Vagina (tissue), 2 donors: ENCODE measurements around the gene CHD9NB. TPM values are rescaled to one million over a fixed set of nuclear protein-coding genes. Genes with fewer than 3 reads are reported as not detected.
"Not testable (repeated sequence)": the region's sequence is repeated elsewhere in the genome, so short reads cannot be mapped to it uniquely, and the experiment has no call there.

Source experiments
- DNase-seq, 2 donors: peaks; one replicate each; pipeline ENCODE4 v3.0.0-alpha.2; 2017; ENCODE audit errors: extremely low spot score in 2 of 2
- H3K27ac ChIP-seq: fragments of 200-600 bp; sonication (generic); one replicate; pipeline ENCODE4 v1.5.1; 2019
- H3K27me3 ChIP-seq: fragments of 200-600 bp; sonication (generic); one replicate; pipeline ENCODE4 v1.5.1; 2019
- H3K36me3 ChIP-seq, 2 donors: fragments of 200-600 bp; sonication (generic); one replicate each; pipeline ENCODE4 v1.5.1; 2017 to 2019
- H3K4me1 ChIP-seq: fragments of 200-600 bp; sonication (generic); one replicate; pipeline ENCODE4 v1.5.1; 2019
- H3K4me3 ChIP-seq, 2 donors: fragments of 200-600 bp; sonication (generic); 1 replicate in 1 of 2; 2 replicates in 1 of 2; pipeline ENCODE4 v1.5.1; 2016 to 2019
- H3K9me3 ChIP-seq: fragments of 200-600 bp; sonication (generic); one replicate; pipeline ENCODE4 v1.5.1; 2019
- POLR2A ChIP-seq, 2 donors: fragments of 450-650 bp; IDR thresholded peaks; one replicate each; pipeline ENCODE4 v1.6.1; 2017; ENCODE audit warnings: antibody characterized with exemption in 2 of 2, mild to moderate bottlenecking in 2 of 2, moderate library complexity in 2 of 2
- POLR2AphosphoS5 ChIP-seq, 2 donors: sonication (generic); formaldehyde crosslinking; IDR thresholded peaks; one replicate each; pipeline ENCODE4 v1.9.0; 2017; ENCODE audit warnings: antibody characterized with exemption in 2 of 2, mild to moderate bottlenecking in 2 of 2, low read depth in 1 of 2; ENCODE audit not compliant: insufficient read depth in 1 of 2
- intact Hi-C: fragments of 100-400 bp; cut with DNase I; formaldehyde crosslinking; loops from one replicate; pipeline ENCODE4 v1.15.1; 2023
- total RNA-seq: library from RNA; depleted of rRNA; stranded (reverse); fragments of >200 nt; gene quantifications from one replicate; pipeline ENCODE4 v1.2.3, GENCODE V29; 2016
- TF ChIP-seq, protein P1 (sequence below), 3 experiments: fragments of 450-650 bp in 2 of 3; fragments of 200-600 bp in 1 of 3; sonication (generic) in 1 of 3; IDR thresholded peaks; one replicate each; pipeline ENCODE4 v1.5.1; 2017 to 2019; ENCODE audit warnings: antibody characterized with exemption in 3 of 3, mild to moderate bottlenecking in 2 of 3, moderate library complexity in 2 of 3

Gene CHD9NB
- total RNA-seq, 1 donor from 2014 or later, result not detected

DNA sequence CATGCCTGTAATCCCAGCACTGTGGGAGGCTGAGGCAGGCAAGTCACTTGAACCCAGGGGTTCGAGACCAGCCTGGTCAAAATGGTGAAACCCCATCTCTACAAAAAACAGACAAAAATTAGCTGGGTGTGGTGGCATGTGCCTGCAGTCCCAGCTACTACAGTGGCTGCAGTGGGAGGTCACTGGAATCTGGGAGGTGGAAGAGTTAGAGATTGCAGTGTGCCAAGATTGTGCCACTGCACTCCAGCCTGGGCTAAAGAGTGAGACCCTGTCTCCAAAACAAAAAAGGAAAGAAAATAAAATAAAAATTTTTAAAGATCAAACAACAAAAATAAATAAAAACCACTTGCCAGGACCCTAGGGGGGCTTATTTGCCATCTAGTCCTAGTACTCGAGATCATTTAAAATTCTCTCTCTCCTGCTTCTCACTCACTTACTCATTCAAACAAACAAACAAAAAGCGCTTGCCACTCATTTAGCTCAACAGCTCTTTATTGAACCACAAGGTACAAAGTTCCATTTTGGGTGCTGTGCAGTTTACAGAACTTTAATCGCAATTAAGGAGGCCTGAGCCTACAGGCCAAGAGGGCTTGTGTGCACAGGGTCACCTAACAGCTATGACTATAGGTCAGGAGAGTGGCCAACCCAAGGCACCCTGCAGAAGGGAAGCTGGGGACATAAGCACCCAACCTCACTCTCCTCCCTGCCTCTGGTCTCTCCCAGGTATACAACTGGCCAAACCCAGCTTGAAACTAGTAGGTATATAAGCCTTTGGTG is 4.4 kb downstream of the CHD9NB start:
- DNase-seq, result no peak
- peaks cover 28% of the 10 kb centered on the region for H3K4me1 ChIP-seq
- TF ChIP-seq POLR2A (IDR thresholded peaks at IDR 0.05) (no peak), POLR2AphosphoS5 (IDR thresholded peaks at IDR 0.05; ENCODE audit: insufficient read depth in 1 of 2, low read depth in 1 of 2) (no peak)
- TF ChIP-seq, protein P1, sequence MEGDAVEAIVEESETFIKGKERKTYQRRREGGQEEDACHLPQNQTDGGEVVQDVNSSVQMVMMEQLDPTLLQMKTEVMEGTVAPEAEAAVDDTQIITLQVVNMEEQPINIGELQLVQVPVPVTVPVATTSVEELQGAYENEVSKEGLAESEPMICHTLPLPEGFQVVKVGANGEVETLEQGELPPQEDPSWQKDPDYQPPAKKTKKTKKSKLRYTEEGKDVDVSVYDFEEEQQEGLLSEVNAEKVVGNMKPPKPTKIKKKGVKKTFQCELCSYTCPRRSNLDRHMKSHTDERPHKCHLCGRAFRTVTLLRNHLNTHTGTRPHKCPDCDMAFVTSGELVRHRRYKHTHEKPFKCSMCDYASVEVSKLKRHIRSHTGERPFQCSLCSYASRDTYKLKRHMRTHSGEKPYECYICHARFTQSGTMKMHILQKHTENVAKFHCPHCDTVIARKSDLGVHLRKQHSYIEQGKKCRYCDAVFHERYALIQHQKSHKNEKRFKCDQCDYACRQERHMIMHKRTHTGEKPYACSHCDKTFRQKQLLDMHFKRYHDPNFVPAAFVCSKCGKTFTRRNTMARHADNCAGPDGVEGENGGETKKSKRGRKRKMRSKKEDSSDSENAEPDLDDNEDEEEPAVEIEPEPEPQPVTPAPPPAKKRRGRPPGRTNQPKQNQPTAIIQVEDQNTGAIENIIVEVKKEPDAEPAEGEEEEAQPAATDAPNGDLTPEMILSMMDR (IDR thresholded peaks at IDR 0.05), result no peak

DNA sequence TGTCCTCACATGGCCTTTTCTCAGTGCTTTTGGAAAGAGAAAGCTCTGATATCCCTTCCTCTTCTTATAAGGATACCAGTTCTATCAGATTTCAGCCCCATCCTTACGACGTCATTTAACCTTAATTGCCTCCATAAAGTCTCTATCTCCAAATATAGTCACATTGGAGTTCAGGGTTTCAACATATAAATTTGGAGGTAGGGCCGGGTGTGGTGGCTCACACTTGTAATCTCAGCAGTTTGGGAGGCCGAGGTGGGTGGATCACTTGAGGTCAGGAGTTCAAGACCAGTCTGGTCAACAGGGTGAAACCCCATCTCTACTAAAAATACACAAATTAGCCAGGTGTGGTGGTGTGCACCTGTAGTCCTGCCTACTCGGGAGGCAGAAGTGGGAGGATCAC is 5.2 kb downstream of the CHD9NB start:
- H3K4me3 ChIP-seq, H3K27ac ChIP-seq, DNase-seq, H3K27me3 ChIP-seq, H3K9me3 ChIP-seq, H3K36me3 ChIP-seq, intact Hi-C loops: not testable (repeated sequence)
- H3K4me1 ChIP-seq, result peaks cover 33% of the 10 kb centered on the region

More for the DNA sequence above, 4.4 kb downstream of the CHD9NB start:
- no peaks in the 10 kb centered on the region for H3K36me3 ChIP-seq
- H3K4me3 ChIP-seq, result no peak overlapping the region
- intact Hi-C loops, result no loop called here
- H3K27ac ChIP-seq, result no peak overlapping the region
- H3K27me3 ChIP-seq, result no peaks in the 10 kb centered on the region
- no peaks in the 10 kb centered on the region for H3K9me3 ChIP-seq

DNA sequence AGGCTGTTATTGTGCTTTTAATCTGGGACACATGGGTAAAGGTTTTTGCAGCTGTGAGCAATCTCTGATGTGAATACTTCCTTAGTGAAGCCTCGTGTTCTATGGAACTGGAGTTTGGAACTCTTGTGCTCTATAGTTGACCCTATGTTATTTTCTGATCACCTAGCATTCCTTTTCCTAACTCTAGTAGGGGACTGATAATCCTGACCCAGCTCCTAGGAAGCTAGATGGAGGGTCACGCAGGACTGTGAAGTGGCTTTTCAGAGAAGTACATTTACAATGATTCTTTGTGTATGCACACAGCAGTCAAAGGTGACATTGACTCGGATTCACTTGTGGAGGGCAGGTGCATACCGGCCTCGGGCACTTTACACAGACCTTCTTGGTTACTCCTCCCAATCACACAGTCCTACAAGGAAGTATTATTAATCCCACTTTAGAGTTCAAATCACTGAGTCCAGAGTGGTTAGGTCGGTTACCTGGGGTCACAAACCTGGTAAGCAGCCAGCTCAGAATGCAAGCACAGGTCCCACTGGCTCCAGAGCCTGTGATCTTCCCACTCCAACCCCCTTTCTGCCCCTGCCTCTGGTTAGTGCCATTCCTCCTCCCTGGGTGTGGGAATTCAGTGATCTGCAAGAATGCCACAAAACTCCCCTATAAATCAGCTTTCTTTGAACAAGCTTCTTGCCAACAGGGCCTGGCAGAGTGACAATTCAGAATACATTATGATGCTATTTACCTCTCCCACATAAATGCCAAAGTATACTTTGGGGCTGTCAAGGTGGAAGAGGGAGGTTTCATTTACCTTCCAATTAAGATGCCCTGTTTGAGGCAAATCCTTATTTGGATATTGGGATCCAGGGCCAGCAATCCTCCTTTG is 7.1 kb downstream of the CHD9NB start:
- no peak for DNase-seq
- H3K4me1 ChIP-seq, result peaks cover 44% of the 10 kb centered on the region
- no peaks in the 10 kb centered on the region for H3K27me3 ChIP-seq
- TF ChIP-seq POLR2AphosphoS5 (IDR thresholded peaks at IDR 0.05; ENCODE audit: insufficient read depth in 1 of 2, low read depth in 1 of 2) (no peak), POLR2A (IDR thresholded peaks at IDR 0.05) (no peak)
- TF ChIP-seq, protein P1 (IDR thresholded peaks at IDR 0.05), result no peak
- no peaks in the 10 kb centered on the region for H3K36me3 ChIP-seq
- H3K4me3 ChIP-seq, result no peak overlapping the region
- intact Hi-C loops, result no loop called here
- peak overlapping the region; percentile 4 for H3K27ac ChIP-seq
- H3K9me3 ChIP-seq, result no peaks in the 10 kb centered on the region

DNA sequence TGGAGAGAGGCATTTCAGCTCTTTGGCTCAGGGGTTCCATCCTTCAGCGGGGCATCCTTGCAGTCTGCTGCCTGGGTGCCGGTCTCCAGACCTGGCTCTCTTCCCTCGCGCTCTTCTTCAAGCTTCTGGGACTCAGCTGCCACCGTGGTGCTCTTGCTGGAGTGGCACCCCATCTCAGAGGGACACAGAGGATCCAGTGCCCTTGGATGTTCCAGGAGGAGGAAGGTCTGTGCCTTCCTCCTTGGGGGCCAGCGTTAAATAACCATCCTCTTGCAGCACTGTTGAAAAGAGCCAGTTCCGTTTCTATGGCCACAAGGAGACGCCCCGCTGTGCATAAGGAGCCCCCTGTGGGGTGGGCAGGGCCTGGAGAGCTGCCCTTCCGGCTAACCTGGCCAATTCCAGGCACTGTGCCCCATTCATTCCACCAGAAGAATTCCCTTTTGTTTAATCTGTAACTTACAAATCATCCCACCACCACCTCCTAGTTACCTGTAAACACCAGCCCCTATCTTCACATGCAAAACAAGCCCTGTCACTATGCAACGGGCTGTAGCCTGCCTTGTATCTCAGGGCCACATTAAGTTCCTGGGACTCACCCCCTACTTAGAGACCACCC is 8.6 kb downstream of the CHD9NB start:
- Histone ChIP-seq H3K4me3 (peak overlapping the region in 1 of 2 donors; percentile 31), H3K27me3 (no peaks in the 10 kb centered on the region), H3K27ac (peak overlapping the region; percentile 80), H3K9me3 (no peaks in the 10 kb centered on the region), H3K4me1 (peaks cover 44% of the 10 kb centered on the region), H3K36me3 (no peaks in the 10 kb centered on the region)
- TF ChIP-seq, protein P1 (IDR thresholded peaks at IDR 0.05), result no peak
- TF ChIP-seq POLR2AphosphoS5 (IDR thresholded peaks at IDR 0.05; ENCODE audit: insufficient read depth in 1 of 2, low read depth in 1 of 2) (no peak), POLR2A (IDR thresholded peaks at IDR 0.05) (no peak)
- no peak for DNase-seq
- intact Hi-C loops, result no loop called here

DNA sequence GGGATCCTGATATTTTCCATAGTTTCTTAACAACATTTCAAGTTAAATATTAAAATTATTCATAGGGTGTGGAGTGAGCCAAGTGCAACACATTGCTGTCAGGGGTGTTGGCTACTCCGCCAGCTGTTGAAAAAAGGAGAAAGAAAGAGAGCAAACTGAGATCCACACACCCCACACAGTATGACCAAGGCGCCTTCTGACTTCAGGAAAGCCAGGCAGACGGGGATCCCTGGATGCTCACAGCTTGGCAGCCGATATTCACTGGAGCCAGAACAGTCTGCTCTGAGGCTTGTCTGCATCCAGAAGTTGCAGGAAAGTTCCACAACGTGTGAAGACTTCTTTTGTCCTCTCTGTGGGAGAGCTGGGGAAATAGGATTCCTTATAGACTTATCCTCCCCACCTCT is 9.3 kb downstream of the CHD9NB start:
- Histone ChIP-seq H3K4me1 (peaks cover 44% of the 10 kb centered on the region), H3K27me3 (no peaks in the 10 kb centered on the region), H3K27ac (peak overlapping the region; percentile 80), H3K4me3 (peak overlapping the region in 1 of 2 donors; percentile 31), H3K36me3 (no peaks in the 10 kb centered on the region), H3K9me3 (no peaks in the 10 kb centered on the region)
- intact Hi-C loops, result no loop called here
- no peak for DNase-seq
- no peak for TF ChIP-seq POLR2A (IDR thresholded peaks at IDR 0.05)
- TF ChIP-seq, protein P1 (IDR thresholded peaks at IDR 0.05), result no peak
- peak in 1 of 2 donors; percentile 1 for TF ChIP-seq POLR2AphosphoS5 (IDR thresholded peaks at IDR 0.05; ENCODE audit: insufficient read depth in 1 of 2, low read depth in 1 of 2)
